Activated B cell treated with CpG ODN at 0.5 μM for 24 hours (primary cell): ENCODE data around the gene NDUFS4. TPM values are rescaled to one million over a fixed set of nuclear protein-coding genes. Genes with fewer than 3 reads are reported as not detected.
"Not testable (repeated sequence)": the region's sequence is repeated elsewhere in the genome, so short reads cannot be mapped to it uniquely, and the experiment has no call there.

Experiments
- ATAC-seq: fragments of 200-7000 bp; cut with Tn5 transposase; one replicate; pipeline ENCODE4 v1.10.0; 2021; ENCODE audit warnings: low read depth, mild to moderate bottlenecking, moderate library complexity
- CTCF ChIA-PET: fragments of 350-600 bp; sonication (Branson Sonifier 250); formaldehyde crosslinking; loops from one replicate; lab custom pipeline; 2021; ENCODE audit warnings: antibody characterized with exemption; lab: Charles Lee
- POLR2A ChIA-PET: fragments of 350-600 bp; sonication (Branson Sonifier 250); formaldehyde crosslinking; loops from one replicate; lab custom pipeline; 2021; ENCODE audit warnings: antibody characterized with exemption; lab: Charles Lee
- DNase-seq: peaks from one replicate; pipeline ENCODE4 v3.0.0; 2022
- H3K27ac Mint-ChIP-seq: one replicate; pipeline ENCODE4 v1.8.0; 2020; ENCODE audit warnings: mixed read lengths
- H3K27me3 Mint-ChIP-seq: one replicate; pipeline ENCODE4 v1.8.0; 2021; ENCODE audit warnings: mixed read lengths
- H3K36me3 Mint-ChIP-seq: one replicate; pipeline ENCODE4 v1.8.0; 2021; ENCODE audit warnings: low read depth, mixed read lengths
- H3K4me1 Mint-ChIP-seq: one replicate; pipeline ENCODE4 v1.8.0; 2021; ENCODE audit warnings: mixed read lengths
- H3K4me3 Mint-ChIP-seq: one replicate; pipeline ENCODE4 v1.8.0; 2020; ENCODE audit warnings: mild to moderate bottlenecking, mixed read lengths
- H3K9me3 Mint-ChIP-seq: one replicate; pipeline ENCODE4 v1.8.0; 2020; ENCODE audit warnings: mixed read lengths
- intact Hi-C: fragments of 100-400 bp; cut with micrococcal nuclease; formaldehyde crosslinking; loops from one replicate; pipeline ENCODE4 v1.15.1; 2024
- total RNA-seq: library from RNA; stranded (reverse); gene quantifications from 2 replicates; pipeline ENCODE4 v1.2.3, GENCODE V29; 2022
- TF ChIP-seq, protein P1 (sequence below): fragments of 200-600 bp; IDR thresholded peaks from one replicate; pipeline ENCODE4 v1.8.0; 2022; ENCODE audit warnings: antibody characterized with exemption, mild to moderate bottlenecking

Gene NDUFS4
- total RNA-seq, 1 donor from 2014 or later = 35.6 TPM

DNA sequence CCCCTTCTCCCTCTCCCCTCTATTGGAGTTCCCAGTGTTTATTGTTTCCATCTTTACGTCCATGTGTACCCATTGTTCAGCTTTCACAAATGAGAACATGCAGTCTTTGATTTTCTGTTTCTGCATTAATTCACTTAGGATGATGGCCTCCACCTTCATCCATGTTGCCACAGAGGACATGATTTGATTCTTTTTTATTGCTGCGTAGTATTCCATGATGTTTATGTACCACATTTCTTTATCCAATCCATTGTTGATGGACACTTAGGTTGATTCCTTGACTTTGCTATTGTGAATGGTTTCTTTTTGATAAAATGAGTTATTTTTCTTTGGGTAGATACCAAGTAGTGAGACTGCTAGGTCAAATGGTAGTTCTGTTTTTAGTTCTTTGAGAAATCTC, 88.9 kb downstream of the NDUFS4 start:
- ChIA-PET CTCF (no interaction called here), POLR2A (no interaction called here)
- H3K36me3 Mint-ChIP-seq = peaks cover 55% of the 10 kb centered on the region

DNA sequence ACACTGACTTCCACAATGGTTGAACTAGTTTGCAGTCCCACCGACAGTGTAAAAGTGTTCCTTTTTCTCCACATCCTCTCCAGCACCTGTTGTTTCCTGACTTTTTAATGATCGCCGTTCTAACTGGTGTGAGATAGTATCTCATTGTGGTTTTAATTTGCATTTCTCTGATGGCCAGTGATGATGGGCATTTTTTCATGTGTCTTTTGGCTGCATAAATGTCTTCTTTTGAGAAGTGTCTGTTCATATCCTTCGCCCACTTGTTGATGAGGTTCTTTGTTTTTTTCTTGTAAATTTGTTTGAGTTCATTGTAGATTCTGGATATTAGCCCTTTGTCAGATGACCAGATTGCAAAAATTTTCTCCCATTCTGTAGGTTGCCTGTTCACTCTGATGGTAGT, 100.1 kb downstream of the NDUFS4 start:
- H3K27me3 Mint-ChIP-seq, H3K9me3 Mint-ChIP-seq, ATAC-seq, DNase-seq, H3K4me3 Mint-ChIP-seq, POLR2A ChIA-PET, H3K4me1 Mint-ChIP-seq, H3K27ac Mint-ChIP-seq, intact Hi-C loops, CTCF ChIA-PET: not testable (repeated sequence)
- H3K36me3 Mint-ChIP-seq = peaks cover 64% of the 10 kb centered on the region

More for the DNA sequence above, 88.9 kb downstream of the NDUFS4 start:
- Mint-ChIP-seq H3K27ac (no peak overlapping the region), H3K9me3 (peaks cover 7% of the 10 kb centered on the region), H3K4me3 (no peak overlapping the region), H3K27me3 (no peaks in the 10 kb centered on the region), H3K4me1 (no peaks in the 10 kb centered on the region)
- DNase-seq = no peak
- TF ChIP-seq, protein P1, sequence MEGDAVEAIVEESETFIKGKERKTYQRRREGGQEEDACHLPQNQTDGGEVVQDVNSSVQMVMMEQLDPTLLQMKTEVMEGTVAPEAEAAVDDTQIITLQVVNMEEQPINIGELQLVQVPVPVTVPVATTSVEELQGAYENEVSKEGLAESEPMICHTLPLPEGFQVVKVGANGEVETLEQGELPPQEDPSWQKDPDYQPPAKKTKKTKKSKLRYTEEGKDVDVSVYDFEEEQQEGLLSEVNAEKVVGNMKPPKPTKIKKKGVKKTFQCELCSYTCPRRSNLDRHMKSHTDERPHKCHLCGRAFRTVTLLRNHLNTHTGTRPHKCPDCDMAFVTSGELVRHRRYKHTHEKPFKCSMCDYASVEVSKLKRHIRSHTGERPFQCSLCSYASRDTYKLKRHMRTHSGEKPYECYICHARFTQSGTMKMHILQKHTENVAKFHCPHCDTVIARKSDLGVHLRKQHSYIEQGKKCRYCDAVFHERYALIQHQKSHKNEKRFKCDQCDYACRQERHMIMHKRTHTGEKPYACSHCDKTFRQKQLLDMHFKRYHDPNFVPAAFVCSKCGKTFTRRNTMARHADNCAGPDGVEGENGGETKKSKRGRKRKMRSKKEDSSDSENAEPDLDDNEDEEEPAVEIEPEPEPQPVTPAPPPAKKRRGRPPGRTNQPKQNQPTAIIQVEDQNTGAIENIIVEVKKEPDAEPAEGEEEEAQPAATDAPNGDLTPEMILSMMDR = no peak
- intact Hi-C loops = no loop called here
- no peak for ATAC-seq

DNA sequence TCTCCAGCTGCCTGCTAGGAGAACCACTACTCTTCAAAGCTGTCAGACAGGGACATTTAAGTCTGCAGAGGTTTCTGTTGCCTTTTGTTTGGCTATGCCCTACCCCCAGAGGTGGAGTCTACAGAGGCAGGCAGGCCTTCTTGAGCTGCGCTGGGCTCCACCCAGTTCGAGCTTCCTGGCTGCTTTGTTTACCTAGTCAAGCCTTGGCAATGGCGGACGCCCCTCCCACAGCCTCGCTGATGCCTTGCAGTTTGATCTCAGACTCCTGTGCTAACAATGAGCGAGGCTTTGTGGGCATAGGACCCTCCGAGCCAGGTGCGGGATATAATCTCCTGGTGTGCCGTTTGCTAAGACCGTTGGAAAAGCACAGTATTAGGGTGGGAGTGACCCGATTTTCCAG, 104.9 kb downstream of the NDUFS4 start:
- H3K27me3 Mint-ChIP-seq, H3K4me1 Mint-ChIP-seq, H3K4me3 Mint-ChIP-seq, intact Hi-C loops, H3K9me3 Mint-ChIP-seq, ATAC-seq, CTCF ChIA-PET, DNase-seq, H3K27ac Mint-ChIP-seq, POLR2A ChIA-PET: not testable (repeated sequence)
- peaks cover 68% of the 10 kb centered on the region for H3K36me3 Mint-ChIP-seq

DNA sequence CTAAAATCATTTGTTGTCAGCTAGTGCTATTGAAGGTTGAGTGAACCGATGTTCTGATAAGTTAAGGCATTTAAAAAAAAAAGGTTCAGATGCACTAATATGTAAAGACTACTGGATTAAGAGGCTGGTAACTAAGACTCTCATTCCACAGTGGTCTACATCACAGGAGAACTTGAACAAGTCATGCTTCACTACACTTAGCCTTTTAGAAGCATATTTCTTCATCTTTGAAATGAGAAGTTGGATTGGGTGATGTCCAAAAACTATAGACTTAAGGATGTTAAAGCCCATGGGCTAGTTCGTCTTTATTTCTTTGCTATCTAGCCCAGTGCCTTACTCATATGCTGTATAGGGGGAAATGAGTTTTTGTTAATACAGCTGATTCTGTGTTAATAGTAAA, 107.2 kb downstream of the NDUFS4 start:
- POLR2A ChIA-PET = no interaction called here
- CTCF ChIA-PET = no interaction called here
- DNase-seq (no peak), ATAC-seq (no peak)
- peaks cover 66% of the 10 kb centered on the region for H3K36me3 Mint-ChIP-seq
- no peak overlapping the region for H3K27ac Mint-ChIP-seq
- no peak overlapping the region for H3K4me3 Mint-ChIP-seq
- intact Hi-C loops = no loop called here
- H3K4me1 Mint-ChIP-seq = no peaks in the 10 kb centered on the region
- H3K9me3 Mint-ChIP-seq = peaks cover 6% of the 10 kb centered on the region
- TF ChIP-seq, protein P1 = no peak
- no peaks in the 10 kb centered on the region for H3K27me3 Mint-ChIP-seq

DNA sequence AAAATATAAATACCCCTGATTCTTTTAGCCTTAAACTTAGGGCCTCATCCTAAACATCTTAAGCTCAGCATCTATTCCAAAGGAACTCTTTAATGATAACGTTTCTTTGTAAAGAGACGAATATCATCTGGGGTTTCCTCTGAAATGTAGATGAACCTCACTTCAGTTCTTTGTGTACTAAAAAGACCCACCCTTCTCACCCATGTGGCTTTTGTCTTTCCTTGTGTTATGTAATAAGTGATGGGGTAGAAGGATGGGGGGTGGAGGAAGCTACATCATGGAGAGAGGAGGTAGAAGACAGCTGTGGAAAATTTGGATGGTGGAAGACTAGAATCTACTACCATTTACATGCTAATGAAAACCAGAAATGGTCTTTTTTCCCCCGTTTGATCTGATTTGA, 111.0 kb downstream of the NDUFS4 start:
- CTCF ChIA-PET = no interaction called here
- ATAC-seq (no peak), DNase-seq (no peak)
- H3K4me3 Mint-ChIP-seq = no peak overlapping the region
- POLR2A ChIA-PET = no interaction called here
- H3K4me1 Mint-ChIP-seq = no peaks in the 10 kb centered on the region
- no peak overlapping the region for H3K27ac Mint-ChIP-seq
- intact Hi-C loops = no loop called here
- peaks cover 49% of the 10 kb centered on the region for H3K36me3 Mint-ChIP-seq
- no peaks in the 10 kb centered on the region for H3K9me3 Mint-ChIP-seq
- H3K27me3 Mint-ChIP-seq = no peaks in the 10 kb centered on the region
- TF ChIP-seq, protein P1 = no peak

DNA sequence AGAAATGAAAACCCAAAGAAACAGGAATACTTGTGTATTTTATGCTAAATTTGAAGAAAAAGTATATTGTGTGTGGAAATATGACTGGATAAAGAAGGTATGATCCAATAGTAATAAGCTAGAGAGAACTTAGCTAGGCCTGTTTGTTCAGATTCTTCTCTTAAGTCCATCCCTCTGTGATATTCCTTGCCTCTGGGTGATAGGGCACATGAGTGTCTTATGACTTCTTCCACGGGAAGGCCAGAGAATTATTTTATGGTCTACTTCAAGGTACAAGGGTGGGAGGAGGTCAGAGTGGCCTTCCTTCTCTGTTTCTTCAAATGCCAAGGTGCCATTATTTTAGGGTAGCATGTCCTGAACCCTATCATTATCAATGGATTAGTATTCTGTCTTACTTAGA, 113.7 kb downstream of the NDUFS4 start:
- Mint-ChIP-seq H3K36me3 (peaks cover 54% of the 10 kb centered on the region), H3K9me3 (no peaks in the 10 kb centered on the region), H3K27ac (no peak overlapping the region), H3K4me1 (no peaks in the 10 kb centered on the region), H3K4me3 (no peak overlapping the region), H3K27me3 (no peaks in the 10 kb centered on the region)
- ATAC-seq (no peak), DNase-seq (no peak)
- intact Hi-C loops = no loop called here
- ChIA-PET POLR2A (no interaction called here), CTCF (no interaction called here)
- TF ChIP-seq, protein P1 = no peak
